22Rv1 (cell line): Measurements from ENCODE around the gene WIPF3.

Source experiments
- H3K27ac ChIP-seq: fragments of 450-650 bp; 2 replicates; pipeline ENCODE4 v1.5.1; 2017
- ZFX ChIP-seq: fragments of 450-650 bp; IDR thresholded peaks from 2 replicates; pipeline ENCODE4 v1.6.1; 2017; ENCODE audit warnings: antibody characterized with exemption, borderline replicate concordance
- TF ChIP-seq, protein P1 (sequence below): fragments of 450-650 bp; IDR thresholded peaks from 2 replicates; pipeline ENCODE4 v1.5.1; 2017; ENCODE audit warnings: mild to moderate bottlenecking

WIPF3 gene

DNA sequence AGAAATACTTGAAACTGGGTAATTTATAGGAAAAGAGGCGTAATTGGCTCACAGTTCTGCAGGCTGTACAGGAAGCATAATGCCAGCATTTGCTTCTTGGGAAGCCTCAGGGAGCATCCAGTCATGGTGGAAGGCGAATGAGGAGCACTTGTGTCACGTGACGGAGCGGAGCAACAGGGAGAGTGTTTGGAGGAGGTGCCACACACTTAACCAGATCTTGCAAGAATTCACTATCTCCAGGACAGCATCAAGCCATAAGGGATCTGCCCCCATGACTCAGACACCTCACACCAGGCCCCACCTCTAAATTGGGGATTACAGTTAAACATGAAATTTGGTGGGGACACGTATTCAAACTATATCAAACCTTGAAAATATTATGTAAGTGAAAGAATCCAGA, 89.3 kb downstream of the WIPF3 start:
- TF ChIP-seq, protein P1, sequence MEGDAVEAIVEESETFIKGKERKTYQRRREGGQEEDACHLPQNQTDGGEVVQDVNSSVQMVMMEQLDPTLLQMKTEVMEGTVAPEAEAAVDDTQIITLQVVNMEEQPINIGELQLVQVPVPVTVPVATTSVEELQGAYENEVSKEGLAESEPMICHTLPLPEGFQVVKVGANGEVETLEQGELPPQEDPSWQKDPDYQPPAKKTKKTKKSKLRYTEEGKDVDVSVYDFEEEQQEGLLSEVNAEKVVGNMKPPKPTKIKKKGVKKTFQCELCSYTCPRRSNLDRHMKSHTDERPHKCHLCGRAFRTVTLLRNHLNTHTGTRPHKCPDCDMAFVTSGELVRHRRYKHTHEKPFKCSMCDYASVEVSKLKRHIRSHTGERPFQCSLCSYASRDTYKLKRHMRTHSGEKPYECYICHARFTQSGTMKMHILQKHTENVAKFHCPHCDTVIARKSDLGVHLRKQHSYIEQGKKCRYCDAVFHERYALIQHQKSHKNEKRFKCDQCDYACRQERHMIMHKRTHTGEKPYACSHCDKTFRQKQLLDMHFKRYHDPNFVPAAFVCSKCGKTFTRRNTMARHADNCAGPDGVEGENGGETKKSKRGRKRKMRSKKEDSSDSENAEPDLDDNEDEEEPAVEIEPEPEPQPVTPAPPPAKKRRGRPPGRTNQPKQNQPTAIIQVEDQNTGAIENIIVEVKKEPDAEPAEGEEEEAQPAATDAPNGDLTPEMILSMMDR = no peak
- TF ChIP-seq ZFX = no peak
- no peak overlapping the region for H3K27ac ChIP-seq

DNA sequence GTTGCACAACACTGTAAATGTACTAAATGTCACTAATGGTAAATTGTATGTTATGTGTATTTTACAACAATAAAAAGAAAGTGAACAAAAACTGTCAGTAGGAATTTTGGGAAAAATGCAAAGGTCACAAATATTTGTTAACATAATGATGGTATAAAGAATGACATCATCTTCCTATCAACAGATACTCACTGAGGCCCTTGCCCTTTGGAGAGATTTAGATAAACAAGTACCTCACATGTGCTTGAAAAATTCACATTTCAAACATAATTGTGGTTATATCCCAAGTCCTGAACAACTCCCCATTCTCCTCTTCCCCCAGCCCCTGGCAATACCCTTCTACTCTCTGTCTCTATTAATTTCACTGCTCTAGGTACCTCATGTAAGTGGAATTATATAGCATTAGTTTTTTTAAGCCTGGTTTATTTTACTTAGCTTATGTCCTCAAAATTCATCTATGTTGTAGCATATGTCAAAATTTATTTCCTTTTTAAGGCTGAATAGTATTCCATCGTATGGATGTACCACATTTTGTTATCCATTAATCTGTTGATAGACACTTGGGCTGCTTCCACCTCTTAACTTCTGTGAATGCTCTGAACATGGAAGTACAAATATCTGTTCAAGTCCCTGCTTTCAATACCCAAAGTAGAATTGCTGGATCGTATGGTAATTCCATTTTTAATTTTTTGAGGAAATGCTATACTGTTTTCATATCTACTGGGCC, 90.5 kb downstream of the WIPF3 start:
- no peak overlapping the region for H3K27ac ChIP-seq
- TF ChIP-seq, protein P1 = no peak
- no peak for TF ChIP-seq ZFX

DNA sequence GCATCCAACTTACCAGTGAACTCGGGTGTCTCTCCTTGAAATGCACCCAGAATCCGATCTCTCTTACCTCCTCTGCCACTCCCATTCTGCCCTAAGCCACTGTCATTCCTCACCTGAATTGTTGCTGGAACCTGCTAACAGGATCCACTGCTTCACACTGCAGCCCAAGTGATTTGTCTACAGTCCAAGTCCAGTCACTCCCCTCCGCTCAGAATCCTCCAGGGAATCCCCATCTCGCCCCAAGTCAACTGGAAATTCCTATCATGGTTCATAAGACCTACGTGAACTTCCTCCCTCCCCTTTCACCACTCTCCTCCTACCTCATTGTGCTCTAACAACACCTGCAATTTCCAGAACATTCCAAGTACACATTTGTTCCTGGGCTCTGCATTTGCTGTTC, 92.0 kb downstream of the WIPF3 start:
- no peak for TF ChIP-seq ZFX
- TF ChIP-seq, protein P1 = no peak
- no peak overlapping the region for H3K27ac ChIP-seq

DNA sequence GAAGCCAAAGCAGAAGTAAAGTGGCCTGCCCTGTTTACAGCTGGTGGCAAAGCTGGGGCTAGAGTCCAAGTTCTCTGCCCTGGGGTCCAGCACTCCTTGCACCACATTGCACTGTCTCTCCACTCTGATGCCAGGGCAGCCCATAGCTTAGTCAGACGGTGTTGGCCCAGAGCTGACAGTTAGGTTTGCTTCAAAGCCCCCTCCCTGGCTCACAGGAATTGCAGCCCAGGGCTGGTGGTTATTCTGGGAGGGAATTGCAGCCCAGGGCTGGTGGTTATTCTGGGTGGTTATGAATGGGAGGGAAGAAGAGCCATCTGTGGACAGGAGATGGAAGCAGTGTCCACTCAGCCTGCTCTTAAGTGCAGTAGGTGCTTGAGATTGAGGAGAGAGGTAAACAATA, 94.4 kb downstream of the WIPF3 start:
- no peak overlapping the region for H3K27ac ChIP-seq
- TF ChIP-seq, protein P1 = no peak
- TF ChIP-seq ZFX = no peak

DNA sequence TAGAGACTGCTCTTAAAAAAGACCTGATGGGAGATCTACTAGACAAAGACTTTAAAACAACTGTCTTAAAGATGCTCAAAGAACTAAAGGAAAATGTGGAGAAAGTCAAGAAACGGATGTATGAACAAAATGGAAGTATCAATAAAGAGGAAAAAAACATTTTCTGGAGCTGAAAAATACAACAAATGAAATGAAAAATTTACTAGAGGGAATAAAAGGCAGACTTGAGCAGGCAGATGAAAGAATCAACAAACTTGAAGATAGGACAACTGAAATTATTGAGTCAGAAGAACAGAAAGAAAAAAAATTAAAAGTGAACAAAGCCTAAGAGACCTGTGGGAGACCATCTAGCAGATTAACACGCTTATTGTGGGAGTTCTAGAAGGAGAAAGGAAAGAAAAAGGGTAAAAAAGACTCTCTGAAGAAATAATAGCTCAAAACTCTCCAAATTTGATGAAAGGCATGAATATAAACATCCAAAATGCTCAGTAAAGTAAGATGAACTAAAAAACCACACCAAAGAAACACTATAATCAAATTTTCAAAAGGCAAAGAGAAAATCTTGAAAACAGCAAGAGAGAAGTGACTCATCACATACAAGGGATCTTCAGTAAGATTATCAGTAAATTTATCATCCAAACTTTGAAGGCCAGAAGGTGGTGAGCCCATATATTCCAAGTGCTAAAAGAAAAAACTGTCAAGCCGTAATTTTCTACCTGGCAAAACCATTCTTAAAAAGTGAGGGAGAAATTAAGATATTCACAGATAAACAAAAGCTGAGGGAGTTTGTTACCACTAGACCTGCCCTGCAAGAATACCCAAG, 100.1 kb downstream of the WIPF3 start:
- H3K27ac ChIP-seq = no peak overlapping the region
- TF ChIP-seq ZFX = no peak
- TF ChIP-seq, protein P1 = no peak

DNA sequence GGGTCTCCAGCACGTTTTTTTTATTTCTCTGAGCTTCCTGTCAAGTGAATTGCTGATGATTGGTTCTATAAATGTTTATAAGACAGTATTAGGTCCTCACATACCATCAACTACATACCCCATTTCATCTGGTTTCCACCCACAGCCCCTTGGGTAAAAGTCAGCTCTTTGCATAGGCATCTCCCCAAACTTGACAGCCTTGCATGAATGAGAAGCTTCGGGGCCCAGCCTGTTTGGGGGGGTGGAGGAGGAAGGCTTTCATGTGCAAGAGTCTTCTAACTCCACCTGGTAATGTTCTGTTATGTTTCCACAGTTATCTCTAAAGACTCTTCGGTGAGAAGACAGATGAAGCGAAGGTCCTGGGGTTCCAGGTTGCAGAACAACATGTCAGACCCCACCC, 107.9 kb downstream of the WIPF3 start:
- TF ChIP-seq, protein P1 = no peak
- no peak for TF ChIP-seq ZFX
- no peak overlapping the region for H3K27ac ChIP-seq
